BJ (cell line): ENCODE data around the gene ENHO. TPM values are rescaled to one million over a fixed set of nuclear protein-coding genes. Genes with fewer than 3 reads are reported as not detected.

Experiments used
- CTCF ChIA-PET: fragments of 350-600 bp; formaldehyde crosslinking; extraction: SDS; loops from one replicate; lab custom pipeline; 2021; ENCODE audit warnings: antibody characterized with exemption, inconsistent platforms; lab: Yijun Ruan, JAX
- POLR2A ChIA-PET: fragments of 300-600 bp; sonication (Branson Sonifier 250); formaldehyde crosslinking; extraction: SDS; loops from one replicate; lab custom pipeline; 2021; ENCODE audit warnings: antibody characterized with exemption; lab: Charles Lee
- DNase-seq: peaks from one replicate; pipeline ENCODE4 v3.0.0-alpha.2; 2011; ENCODE audit warnings: low read depth
- H3K27me3 ChIP-seq: 2 replicates; pipeline ENCODE4 v1.6.0; 2011; ENCODE audit warnings: low read length; ENCODE audit not compliant: control insufficient read depth, insufficient read depth
- H3K36me3 ChIP-seq: 2 replicates; pipeline ENCODE4 v1.5.1; 2011; ENCODE audit warnings: low read length; ENCODE audit not compliant: control insufficient read depth, insufficient read depth
- H3K4me3 ChIP-seq: 2 replicates; pipeline ENCODE4 v1.5.1; 2011; ENCODE audit warnings: low read depth, mild to moderate bottlenecking, control low read depth, low read length
- CTCF ChIP-seq: IDR thresholded peaks from 2 replicates; pipeline ENCODE4 v1.5.1; 2011; ENCODE audit warnings: low read depth, mild to moderate bottlenecking, control low read depth, inconsistent platforms, low read length, moderate library complexity; ENCODE audit not compliant: insufficient read depth
- polyA plus RNA-seq: library from polyadenylated mRNA; depleted of rRNA; stranded (reverse); fragments of >200 nt; gene quantifications from 2 replicates; pipeline ENCODE4 v1.2.3, GENCODE V29; 2011

ENHO gene
- polyA plus RNA-seq, 1 experiment, result 0.11 TPM

- no peak for DNase-seq
- Histone ChIP-seq H3K4me3 (no peak overlapping the region), H3K27me3 (peaks cover 9% of the 10 kb centered on the region), H3K36me3 (no peaks in the 10 kb centered on the region)
- TF ChIP-seq CTCF, result no peak
- POLR2A ChIA-PET, result no interaction called here
- CTCF ChIA-PET, result interaction anchor here (0.5 to 3.0 kb wide), 6 partner anchors 11 to 183 kb away, joined by 3 to 23 read pairs (median 3); no protein-coding TSS in a partner anchor
These were observed 9.1 kb downstream of the ENHO start for GRCh38 chr9:34513567-34514214.

- no peak for DNase-seq
- no peak for TF ChIP-seq CTCF
- Histone ChIP-seq H3K4me3 (no peak overlapping the region), H3K27me3 (peaks cover 9% of the 10 kb centered on the region), H3K36me3 (no peaks in the 10 kb centered on the region)
- ChIA-PET POLR2A (no interaction called here), CTCF (interaction anchor here (0.7 to 3.0 kb wide), 7 partner anchors 11 to 121 kb away, joined by 3 to 23 read pairs (median 5); no protein-coding TSS in a partner anchor)
These were observed 10.4 kb downstream of the ENHO start for GRCh38 chr9:34512131-34513078.

GRCh38 chr9:34510497-34511468 is 12.0 kb downstream of the ENHO start:
- ChIA-PET POLR2A (no interaction called here), CTCF (interaction anchor here (1.4 to 2.5 kb wide), 5 partner anchors 9 to 107 kb away, joined by 3 to 11 read pairs (median 6); no protein-coding TSS in a partner anchor)
- no peak for TF ChIP-seq CTCF
- H3K4me3 ChIP-seq, result no peak overlapping the region
- H3K27me3 ChIP-seq, result peaks cover 11% of the 10 kb centered on the region
- no peaks in the 10 kb centered on the region for H3K36me3 ChIP-seq
- DNase-seq, result no peak

GRCh38 chr9:34508951-34509350 is 13.8 kb downstream of the ENHO start:
- TF ChIP-seq CTCF, result no peak
- H3K27me3 ChIP-seq, result peaks cover 11% of the 10 kb centered on the region
- POLR2A ChIA-PET, result no interaction called here
- H3K36me3 ChIP-seq, result no peaks in the 10 kb centered on the region
- no peak for DNase-seq
- no peak overlapping the region for H3K4me3 ChIP-seq
- CTCF ChIA-PET, result interaction anchor here (1.0 to 2.5 kb wide), 2 partner anchors 7 to 129 kb away, joined by 4 to 11 read pairs; no protein-coding TSS in a partner anchor
